WERI-Rb-1 (cell line): Measurements from ENCODE around the gene UCN.
"Not testable (repeated sequence)": the region's sequence is repeated elsewhere in the genome, so short reads cannot be mapped to it uniquely, and the experiment has no call there.

Experiments
- DNase-seq: peaks from one replicate; pipeline ENCODE4 v3.0.0-alpha.2; 2020
- H3K27ac ChIP-seq: fragments of 250-450 bp; sonication (Bioruptor Pico); 2 replicates; pipeline ENCODE4 v1.5.1; 2020; ENCODE audit warnings: mild to moderate bottlenecking, moderate library complexity
- H3K27me3 ChIP-seq: fragments of 250-450 bp; sonication (Bioruptor Pico); 2 replicates; pipeline ENCODE4 v1.5.1; 2021; ENCODE audit warnings: mild to moderate bottlenecking, low read depth, moderate library complexity; ENCODE audit not compliant: insufficient read depth, severe bottlenecking
- H3K36me3 ChIP-seq: fragments of 250-450 bp; sonication (Bioruptor Pico); 2 replicates; pipeline ENCODE4 v1.5.1; 2020; ENCODE audit warnings: mild to moderate bottlenecking, moderate library complexity
- H3K4me3 ChIP-seq: 2 replicates; pipeline ENCODE4 v1.5.1; 2011; ENCODE audit warnings: low read depth, mild to moderate bottlenecking, control low read depth, low read length
- H3K9me3 ChIP-seq: fragments of 250-450 bp; sonication (Bioruptor Pico); 2 replicates; pipeline ENCODE4 v1.5.1; 2021; ENCODE audit warnings: mild to moderate bottlenecking, moderate library complexity; ENCODE audit not compliant: severe bottlenecking
- TF ChIP-seq, protein P1 (sequence below): IDR thresholded peaks from 2 replicates; pipeline ENCODE4 v1.5.1; 2011; ENCODE audit warnings: low read depth, mild to moderate bottlenecking, control low read depth, inconsistent platforms, low read length

Gene UCN

DNA sequence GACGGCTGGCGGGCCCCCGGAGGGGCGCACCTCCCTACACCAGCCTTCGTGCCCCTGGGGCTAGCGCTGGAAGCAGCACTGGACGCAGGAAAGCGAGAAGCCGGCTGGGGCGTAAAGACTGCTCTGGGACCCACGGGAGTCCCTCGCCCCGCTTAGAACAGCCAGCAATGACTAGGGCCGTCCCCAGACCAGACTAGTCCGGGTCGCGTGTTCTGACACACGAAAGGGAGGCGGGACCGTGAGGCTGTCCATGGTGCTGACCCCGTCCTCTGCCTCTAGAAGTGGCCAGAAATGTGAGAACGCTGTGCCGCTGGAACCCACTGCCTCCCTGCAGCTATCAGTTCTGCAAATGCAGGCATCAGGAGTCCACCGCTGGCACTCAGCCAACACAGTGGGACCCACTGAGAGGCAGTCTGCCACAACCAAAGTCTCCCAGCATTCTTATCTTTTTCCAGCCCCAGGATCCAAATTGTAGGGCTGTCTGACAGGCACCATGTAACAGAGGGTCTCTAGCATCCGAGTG lies at the start of gene UCN:
Gene UCN, minus strand, starts transcription at position 87 of the 523 bp plus-strand sequence. CDS start 550 bp downstream, outside the sequence.
- Histone ChIP-seq H3K36me3 (no peaks in the 10 kb centered on the region), H3K27me3 (peaks cover 24% of the 10 kb centered on the region), H3K27ac (no peak within 1 kb of the TSS), H3K4me3 (peak within 1 kb of the TSS; percentile 28), H3K9me3 (no peaks in the 10 kb centered on the region)
- no peak for DNase-seq
- TF ChIP-seq, protein P1, sequence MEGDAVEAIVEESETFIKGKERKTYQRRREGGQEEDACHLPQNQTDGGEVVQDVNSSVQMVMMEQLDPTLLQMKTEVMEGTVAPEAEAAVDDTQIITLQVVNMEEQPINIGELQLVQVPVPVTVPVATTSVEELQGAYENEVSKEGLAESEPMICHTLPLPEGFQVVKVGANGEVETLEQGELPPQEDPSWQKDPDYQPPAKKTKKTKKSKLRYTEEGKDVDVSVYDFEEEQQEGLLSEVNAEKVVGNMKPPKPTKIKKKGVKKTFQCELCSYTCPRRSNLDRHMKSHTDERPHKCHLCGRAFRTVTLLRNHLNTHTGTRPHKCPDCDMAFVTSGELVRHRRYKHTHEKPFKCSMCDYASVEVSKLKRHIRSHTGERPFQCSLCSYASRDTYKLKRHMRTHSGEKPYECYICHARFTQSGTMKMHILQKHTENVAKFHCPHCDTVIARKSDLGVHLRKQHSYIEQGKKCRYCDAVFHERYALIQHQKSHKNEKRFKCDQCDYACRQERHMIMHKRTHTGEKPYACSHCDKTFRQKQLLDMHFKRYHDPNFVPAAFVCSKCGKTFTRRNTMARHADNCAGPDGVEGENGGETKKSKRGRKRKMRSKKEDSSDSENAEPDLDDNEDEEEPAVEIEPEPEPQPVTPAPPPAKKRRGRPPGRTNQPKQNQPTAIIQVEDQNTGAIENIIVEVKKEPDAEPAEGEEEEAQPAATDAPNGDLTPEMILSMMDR, result no peak

DNA sequence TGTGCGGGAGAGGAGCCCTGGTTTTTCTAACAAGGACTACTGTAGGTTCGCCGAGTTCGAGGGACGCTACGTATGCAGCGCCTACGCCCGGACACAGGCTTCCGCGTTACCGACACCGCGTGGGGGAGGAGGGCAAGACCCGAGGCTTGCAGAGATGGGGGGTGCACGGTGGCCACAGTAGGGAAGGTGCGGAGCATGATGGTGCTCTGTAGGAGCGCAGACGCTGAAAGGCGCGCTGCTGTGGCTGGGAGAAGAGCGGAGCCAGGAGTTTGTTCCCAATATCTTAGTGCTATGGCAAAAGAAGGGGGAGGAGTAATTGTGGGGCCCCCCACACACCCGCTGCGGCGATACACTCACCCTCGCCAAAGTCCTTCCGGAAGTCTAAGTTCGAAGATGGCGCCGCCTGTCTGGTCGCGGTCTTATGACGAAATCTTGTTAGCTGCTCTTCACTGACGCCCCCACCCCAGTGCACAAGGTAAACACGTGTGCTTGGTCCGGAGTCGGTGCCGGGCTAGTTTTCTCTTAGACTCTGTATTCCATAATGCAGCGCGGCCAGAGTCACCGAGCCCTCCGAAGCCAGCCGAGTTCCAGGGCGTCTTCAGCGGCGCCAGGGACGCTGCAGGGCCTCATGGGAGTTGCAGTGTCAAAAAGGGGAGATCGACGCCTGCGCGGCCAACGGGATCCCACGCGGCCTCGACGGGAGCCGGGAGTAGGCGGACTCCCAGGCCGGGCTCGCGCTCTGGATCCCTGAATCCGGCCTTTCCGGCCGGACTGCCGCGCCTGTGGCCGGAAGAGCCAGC lies 48.3 kb upstream of the UCN start, which contains the start of gene GTF3C2:
Gene GTF3C2, minus strand, starts transcription at position 383 of the 800 bp plus-strand sequence. CDS start 13,210 bp downstream, outside the sequence.
- peak; percentile 99 for DNase-seq
- Histone ChIP-seq H3K4me3 (peak within 1 kb of the TSS; percentile 90), H3K9me3 (peaks cover 5% of the 10 kb centered on the region), H3K36me3 (peaks cover 22% of the 10 kb centered on the region), H3K27me3 (no peaks in the 10 kb centered on the region), H3K27ac (peak within 1 kb of the TSS; percentile 94)
- TF ChIP-seq, protein P1, result peak; percentile 11; the same call in 1 of the 2 replicates

GRCh38 chr2:27356056-27356381 lies 47.8 kb upstream of the UCN start:
- Histone ChIP-seq H3K9me3 (peaks cover 4% of the 10 kb centered on the region), H3K4me3 (peak overlapping the region; percentile 90), H3K27ac (peak overlapping the region; percentile 94), H3K36me3 (peaks cover 18% of the 10 kb centered on the region), H3K27me3 (no peaks in the 10 kb centered on the region)
- TF ChIP-seq, protein P1, result no peak
- peak; percentile 70 for DNase-seq

DNA sequence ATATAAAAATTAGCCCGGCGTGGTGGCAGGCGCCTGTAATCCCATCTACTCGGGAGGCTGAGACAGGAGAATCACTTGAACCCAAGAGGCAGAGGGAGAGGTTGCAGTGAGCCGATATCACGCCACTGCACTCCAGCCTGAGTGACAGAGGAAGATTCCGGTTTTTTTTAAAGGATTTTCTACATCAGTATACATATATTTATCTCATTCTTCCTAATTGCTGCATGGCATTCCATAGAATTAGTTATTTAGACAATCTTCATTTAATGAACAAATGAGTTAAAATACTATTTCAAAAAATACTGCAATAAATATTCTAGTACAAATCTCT lies 46.3 kb upstream of the UCN start:
- TF ChIP-seq, protein P1, result no peak
- H3K27me3 ChIP-seq, result no peaks in the 10 kb centered on the region

DNA sequence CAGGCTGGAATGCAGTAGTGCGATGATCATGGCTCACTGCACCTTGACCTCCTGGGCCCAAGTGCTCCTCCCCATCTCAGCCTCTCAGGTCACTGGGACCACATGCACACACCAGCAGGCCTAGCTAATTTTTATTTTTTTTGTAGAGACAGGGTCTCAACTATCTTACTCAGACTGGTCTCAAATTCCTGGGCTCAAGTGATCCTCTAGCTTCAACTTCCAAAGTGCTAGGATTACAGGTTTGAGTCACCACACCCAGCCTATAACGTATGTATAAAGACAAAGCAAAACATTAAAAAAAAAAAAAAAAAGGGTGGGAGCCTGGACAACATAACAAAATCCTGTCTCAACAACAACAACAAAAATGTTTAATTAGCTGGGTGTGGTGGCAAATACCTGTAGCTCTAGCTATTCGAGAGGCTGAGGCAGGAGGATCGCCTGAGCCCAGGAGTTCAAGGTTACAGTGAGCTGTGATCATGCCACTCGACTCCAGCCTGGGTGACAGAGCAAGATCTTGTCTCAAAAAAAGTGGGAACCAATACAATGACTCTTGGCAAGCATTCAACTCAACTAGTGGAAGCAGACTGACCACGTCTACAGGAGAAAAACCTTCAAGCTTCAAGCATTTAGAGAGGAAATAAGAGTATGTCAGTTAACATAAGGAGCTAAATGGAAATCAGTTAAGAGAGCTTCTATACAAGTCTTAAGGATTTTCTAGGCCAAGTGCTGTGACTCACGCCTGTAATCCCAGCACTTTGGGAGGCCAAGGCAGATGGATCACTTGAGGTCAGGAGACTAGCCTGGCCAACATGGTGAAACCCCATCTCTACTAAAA lies 45.7 kb upstream of the UCN start:
- Histone ChIP-seq H3K9me3 (no peaks in the 10 kb centered on the region), H3K4me3 (no peak overlapping the region), H3K27me3 (no peaks in the 10 kb centered on the region), H3K27ac (peak overlapping the region; percentile 94), H3K36me3 (peaks cover 27% of the 10 kb centered on the region)
- DNase-seq, result peak; percentile 81
- TF ChIP-seq, protein P1, result no peak

More for the DNA sequence above, 46.3 kb upstream of the UCN start:
- Histone ChIP-seq H3K4me3 (no peak overlapping the region), H3K27ac (peak overlapping the region; percentile 94), H3K36me3 (peaks cover 24% of the 10 kb centered on the region), H3K9me3 (no peaks in the 10 kb centered on the region)
- no peak for DNase-seq

- H3K9me3 ChIP-seq, H3K4me3 ChIP-seq, DNase-seq, H3K27me3 ChIP-seq: not testable (repeated sequence)
- Histone ChIP-seq H3K36me3 (peaks cover 24% of the 10 kb centered on the region), H3K27ac (peak overlapping the region; percentile 94)
Observed at GRCh38 chr2:27353386-27353761, 45.1 kb upstream of the UCN start.
